NCI-H526 treated with DMSO at 0.1 percent for 48 hours (cell line): ENCODE measurements around the gene SLC19A1.
"Not testable (repeated sequence)": the region's sequence is repeated elsewhere in the genome, so short reads cannot be mapped to it uniquely, and the experiment has no call there.

Experiments used
- DNase-seq: peaks from one replicate; lab custom pipeline; 2025; lab: John Stamatoyannopoulos, UW

The SLC19A1 gene

GRCh38 chr21:45505416-45506021 lies 36.7 kb downstream of the SLC19A1 start:
- DNase-seq: no peak

GRCh38 chr21:45504516-45505415 lies 37.5 kb downstream of the SLC19A1 start:
- DNase-seq: no peak

DNA sequence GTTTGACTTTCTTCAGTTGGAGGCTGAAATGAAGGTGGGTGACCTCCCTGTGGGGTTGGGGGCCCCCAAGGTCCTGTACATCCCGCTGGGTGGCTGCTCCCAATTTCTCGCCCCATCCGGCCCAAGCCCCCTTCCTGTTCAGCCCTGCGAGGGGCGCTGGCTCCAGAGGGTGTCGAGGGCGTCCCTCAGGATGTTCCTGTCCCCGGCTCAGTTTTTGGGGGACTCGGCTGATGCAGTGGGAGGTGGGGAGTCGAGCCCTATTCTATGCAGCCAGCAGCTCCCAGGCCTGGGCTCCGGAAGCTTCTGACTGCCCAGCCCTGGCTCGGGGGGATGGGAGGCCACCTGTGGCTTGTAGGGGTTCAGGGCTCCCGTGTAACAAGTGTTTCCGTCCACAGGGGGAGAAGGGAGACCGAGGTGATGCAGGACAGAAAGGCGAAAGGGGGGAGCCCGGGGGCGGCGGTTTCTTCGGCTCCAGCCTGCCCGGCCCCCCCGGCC lies 38.2 kb downstream of the SLC19A1 start:
- no peak for DNase-seq

- DNase-seq: not testable (repeated sequence)
Measured at GRCh38 chr21:45503226-45503625, 39.0 kb downstream of the SLC19A1 start.

DNA sequence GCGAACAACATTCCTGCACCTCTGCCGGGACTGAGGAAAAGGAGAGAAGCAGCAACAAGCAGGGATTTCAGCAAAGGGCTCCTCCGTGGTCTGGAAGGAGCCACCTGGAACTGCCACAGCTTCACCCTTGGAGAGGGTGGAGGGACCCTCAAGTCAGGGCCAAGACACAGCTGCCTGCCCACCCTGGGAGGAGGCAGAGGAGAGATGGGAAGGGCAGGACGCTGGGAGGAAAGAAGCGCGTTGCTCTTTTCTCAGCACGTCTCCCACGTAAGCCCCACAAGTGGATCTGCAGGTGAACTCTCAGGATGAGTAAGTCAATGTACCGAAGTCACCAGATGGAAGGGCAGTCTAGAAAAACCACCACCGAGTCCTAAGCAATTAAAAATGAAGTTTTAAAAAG lies 39.6 kb downstream of the SLC19A1 start:
- DNase-seq: no peak

DNA sequence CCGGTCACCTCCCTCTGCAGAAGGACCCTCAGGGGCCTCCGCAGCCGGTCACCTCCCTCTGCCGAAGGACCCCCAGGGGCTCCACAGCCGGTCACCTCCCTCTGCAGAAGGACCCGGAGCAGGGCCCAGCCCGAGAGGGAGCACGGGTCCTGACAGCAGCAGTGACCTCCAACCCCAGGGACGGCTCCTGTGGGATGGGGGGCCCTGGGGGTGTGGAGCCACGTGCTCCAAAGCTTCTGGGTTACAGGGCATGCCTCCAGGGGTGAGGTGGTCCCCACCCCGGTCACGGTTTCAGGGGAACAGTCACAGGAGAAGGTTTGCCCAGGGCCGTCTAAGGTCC lies 40.3 kb downstream of the SLC19A1 start:
- DNase-seq: no peak

DNA sequence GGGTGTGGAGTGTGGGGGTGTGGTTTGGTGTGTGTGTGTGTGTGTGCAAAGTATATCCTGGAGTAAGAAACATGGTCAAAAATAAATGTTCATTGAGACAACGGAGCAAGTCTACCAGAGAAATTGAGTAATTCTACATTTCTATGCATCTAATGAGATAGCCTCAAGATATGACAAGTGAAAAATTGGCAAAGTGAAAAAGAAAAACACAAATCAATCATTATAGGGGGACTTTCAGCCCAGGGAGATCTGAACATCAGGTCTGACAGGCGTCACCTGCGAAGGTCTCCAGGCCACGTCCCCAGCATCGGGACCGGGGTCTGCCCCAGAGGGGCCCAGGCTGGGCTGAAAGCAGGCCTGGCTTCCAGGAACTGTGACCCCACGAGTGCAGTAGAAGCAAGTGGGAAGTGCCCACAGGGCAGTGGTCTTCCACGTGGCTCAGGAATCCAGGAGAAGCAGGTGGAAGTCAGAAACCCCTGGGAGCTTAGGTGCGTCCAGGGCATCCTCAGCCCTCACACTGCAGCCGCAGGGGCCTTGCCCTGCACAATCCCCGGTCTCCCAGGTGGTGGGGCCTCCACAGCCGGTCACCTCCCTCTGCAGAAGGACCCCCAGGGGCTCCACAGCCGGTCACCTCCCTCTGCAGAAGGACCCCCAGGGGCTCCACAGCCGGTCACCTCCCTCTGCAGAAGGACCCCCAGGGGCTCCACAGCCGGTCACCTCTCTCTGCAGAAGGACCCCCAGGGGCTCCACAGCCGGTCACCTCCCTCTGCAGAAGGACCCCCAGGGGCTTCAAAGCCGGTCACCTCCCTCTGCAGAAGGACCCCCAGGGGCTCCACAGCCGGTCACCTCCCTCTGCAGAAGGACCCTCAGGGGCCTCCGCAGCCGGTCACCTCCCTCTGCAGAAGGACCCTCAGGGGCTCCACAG lies 40.9 kb downstream of the SLC19A1 start:
- not testable (repeated sequence) for DNase-seq

DNA sequence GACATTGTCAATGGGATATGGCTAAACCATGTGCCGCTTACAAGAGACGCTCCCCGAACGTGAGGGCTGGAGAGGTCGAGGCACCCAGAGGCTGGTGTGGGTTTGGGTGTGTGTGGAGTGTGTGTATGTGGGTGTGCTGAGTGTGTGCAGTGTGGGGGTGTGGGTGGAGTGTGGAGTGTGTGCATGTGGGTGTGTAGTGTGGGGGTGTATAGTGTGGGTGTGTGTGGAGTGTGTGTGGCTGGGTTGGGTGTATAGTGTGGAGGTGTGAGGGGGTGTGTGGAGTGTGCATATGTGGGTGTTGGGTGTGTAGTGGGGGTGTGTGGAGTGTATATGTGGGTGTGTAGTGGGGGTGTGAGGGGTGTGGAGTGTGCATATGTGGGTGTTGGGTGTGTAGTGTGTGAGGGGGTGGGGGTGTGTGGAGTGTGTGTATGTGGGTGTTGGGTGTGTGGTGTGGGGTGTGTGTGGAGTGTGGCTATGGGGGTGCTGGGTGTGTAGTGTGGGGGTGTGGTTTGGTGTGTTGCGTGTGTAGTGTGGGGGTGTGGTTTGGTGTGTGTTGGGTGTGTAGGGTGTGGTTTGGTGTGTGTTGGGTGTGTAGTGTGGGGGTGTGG lies 42.2 kb downstream of the SLC19A1 start:
- no peak for DNase-seq

DNA sequence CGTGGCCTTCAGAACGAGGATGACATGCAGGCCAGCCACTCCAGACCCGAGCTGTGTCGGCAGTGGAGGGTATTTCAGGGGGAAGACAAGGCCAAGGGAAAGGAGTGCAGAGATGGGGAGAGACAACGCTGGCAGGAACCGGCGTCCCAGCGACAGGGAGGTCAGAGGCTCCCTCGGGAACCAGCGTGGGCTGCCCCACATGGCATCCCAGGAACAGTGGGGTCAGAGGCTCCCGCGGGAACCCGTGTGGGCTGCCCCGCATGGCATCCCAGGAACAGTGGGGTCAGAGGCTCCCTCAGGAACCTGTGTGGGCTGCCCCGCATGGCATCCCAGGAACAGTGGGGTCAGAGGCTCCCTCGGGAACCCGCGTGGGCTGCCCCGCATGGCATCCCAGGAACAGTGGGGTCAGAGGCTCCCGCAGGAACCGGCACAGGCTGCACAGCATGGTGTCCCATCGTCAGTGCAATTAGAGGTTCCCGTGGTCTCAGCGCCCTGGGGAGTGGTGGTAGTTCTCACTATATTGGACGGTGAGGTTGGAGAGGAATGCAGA lies 43.0 kb downstream of the SLC19A1 start:
- no peak for DNase-seq

GRCh38 chr21:45498646-45499000 lies 43.6 kb downstream of the SLC19A1 start:
- no peak for DNase-seq

- DNase-seq: no peak
Measured at GRCh38 chr21:45497846-45498645, 44.2 kb downstream of the SLC19A1 start.

- DNase-seq: no peak
Measured at GRCh38 chr21:45496968-45497845, 45.0 kb downstream of the SLC19A1 start.

GRCh38 chr21:45496151-45496967 lies 45.9 kb downstream of the SLC19A1 start:
- no peak for DNase-seq

DNA sequence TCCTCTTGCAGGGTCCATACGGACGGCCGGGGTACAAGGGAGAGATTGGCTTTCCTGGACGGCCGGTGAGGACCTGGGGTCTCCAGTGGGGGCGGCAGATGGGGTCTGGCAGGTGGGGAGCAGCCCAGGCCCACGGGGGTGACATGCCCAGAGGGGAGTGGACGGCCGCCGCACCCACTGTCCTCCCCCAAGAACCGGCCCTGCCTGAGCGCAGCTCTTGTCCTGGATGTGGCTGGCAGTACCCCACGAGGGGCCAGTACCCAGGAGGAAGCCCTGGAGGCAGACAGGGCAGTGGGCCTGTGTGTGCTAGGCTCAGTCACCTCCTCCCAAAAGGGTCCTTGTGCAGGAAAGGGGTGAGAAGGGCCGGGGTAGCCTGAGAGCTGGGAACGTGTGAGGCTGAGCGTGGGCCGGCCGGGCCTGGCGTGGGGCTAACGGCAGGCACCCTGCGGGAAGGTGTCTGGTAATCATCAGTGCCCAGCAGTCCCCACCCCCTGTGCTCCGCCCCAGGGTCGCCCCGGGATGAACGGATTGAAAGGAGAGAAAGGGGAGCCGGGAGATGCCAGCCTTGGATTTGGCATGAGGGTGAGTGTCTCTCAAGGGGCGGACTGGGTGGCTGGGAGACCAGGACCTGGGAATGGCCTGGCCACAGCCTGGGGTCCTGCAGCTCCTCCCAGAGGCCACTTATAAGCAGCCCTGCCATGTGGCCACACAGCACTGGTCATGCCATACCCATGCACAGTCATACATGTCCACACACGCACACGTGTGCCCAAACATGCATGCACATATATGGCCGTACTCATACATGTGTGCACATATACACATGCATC lies 47.2 kb downstream of the SLC19A1 start:
- DNase-seq: no peak

GRCh38 chr21:45494135-45494850 lies 47.9 kb downstream of the SLC19A1 start:
- DNase-seq: no peak

DNA sequence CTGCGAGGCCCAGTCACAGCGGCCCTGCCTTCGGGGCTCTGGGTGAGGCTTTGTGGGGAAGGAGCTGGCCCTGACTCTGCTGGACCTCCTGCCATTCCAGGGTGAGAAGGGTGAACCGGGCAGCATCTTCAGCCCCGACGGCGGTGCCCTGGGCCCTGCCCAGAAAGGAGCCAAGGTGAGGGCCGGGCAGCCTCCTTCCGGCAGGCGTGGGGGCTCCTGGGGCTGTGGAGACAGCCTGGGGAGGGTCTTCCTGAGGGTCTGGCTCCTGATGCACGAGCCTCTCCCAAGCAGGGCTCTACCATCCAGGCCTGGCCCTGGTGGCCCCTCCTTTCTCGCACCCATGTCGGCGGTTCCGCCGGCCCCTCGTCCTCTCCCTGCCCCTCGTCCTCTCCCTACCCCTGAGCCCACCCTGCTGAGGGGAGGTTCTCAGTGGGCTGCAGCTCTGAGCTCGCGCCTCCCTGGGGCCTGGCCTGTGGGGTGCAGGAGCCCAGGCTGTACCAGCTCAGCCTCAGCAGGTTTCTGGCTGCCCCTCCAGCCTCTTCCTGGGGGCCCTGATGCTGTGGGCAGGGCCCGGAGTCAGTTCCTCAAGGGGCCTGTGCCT lies 48.7 kb downstream of the SLC19A1 start:
- no peak for DNase-seq

GRCh38 chr21:45492765-45493164 lies 49.5 kb downstream of the SLC19A1 start:
- no peak for DNase-seq
